NB4 (cell line): Measurements from ENCODE around the gene MTAP.
"Not testable (repeated sequence)": the region's sequence is repeated elsewhere in the genome, so short reads cannot be mapped to it uniquely, and the experiment has no call there.

ENCODE experiments used
- DNase-seq: peaks from one replicate; pipeline ENCODE4 v3.0.0; 2010; ENCODE audit warnings: low read depth
- H3K4me3 ChIP-seq: one replicate; pipeline ENCODE4 v1.5.1; 2011; ENCODE audit warnings: mild to moderate bottlenecking, low read depth, low read length, moderate library complexity
- MYC ChIP-seq: IDR thresholded peaks from 2 replicates; pipeline ENCODE4 v1.6.1; 2011; ENCODE audit warnings: low read depth, low read length
- POLR2A ChIP-seq: IDR thresholded peaks from 2 replicates; pipeline ENCODE4 v1.6.1; 2011; ENCODE audit warnings: mild to moderate bottlenecking; ENCODE audit not compliant: insufficient read length; ENCODE audit errors: extremely low read depth
- TF ChIP-seq, protein P1 (sequence below): IDR thresholded peaks from 2 replicates; pipeline ENCODE4 v1.6.1; 2011; ENCODE audit warnings: low read depth, low read length
- TF ChIP-seq, protein P2 (sequence below): IDR thresholded peaks from one replicate; pipeline ENCODE4 v1.5.1; 2012; ENCODE audit warnings: low read depth, low read length

Gene MTAP

DNA sequence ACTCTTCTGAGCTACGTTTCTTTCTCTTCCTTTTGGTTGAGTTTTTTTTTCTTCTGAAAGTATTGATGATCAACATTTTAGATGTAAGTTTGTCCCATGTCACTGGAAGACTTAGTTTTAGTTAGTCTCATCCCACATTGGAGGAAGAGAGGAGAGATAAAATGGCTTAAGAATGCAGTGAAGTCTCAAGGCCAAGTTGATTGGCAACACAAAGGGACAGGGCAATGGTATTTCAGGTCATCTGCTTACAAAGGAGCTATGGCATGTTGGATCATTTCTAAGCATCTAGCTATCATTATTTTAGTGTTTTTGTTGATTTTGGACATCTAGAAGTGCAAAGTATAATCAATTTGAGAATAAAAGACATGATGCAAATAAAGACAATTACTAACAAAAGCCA lies 133.2 kb downstream of the MTAP start:
- TF ChIP-seq POLR2A (no peak), MYC (no peak)
- TF ChIP-seq, protein P1, sequence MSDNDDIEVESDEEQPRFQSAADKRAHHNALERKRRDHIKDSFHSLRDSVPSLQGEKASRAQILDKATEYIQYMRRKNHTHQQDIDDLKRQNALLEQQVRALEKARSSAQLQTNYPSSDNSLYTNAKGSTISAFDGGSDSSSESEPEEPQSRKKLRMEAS: no peak
- TF ChIP-seq, protein P2, sequence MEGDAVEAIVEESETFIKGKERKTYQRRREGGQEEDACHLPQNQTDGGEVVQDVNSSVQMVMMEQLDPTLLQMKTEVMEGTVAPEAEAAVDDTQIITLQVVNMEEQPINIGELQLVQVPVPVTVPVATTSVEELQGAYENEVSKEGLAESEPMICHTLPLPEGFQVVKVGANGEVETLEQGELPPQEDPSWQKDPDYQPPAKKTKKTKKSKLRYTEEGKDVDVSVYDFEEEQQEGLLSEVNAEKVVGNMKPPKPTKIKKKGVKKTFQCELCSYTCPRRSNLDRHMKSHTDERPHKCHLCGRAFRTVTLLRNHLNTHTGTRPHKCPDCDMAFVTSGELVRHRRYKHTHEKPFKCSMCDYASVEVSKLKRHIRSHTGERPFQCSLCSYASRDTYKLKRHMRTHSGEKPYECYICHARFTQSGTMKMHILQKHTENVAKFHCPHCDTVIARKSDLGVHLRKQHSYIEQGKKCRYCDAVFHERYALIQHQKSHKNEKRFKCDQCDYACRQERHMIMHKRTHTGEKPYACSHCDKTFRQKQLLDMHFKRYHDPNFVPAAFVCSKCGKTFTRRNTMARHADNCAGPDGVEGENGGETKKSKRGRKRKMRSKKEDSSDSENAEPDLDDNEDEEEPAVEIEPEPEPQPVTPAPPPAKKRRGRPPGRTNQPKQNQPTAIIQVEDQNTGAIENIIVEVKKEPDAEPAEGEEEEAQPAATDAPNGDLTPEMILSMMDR: no peak
- DNase-seq: no peak
- H3K4me3 ChIP-seq: no peak overlapping the region

DNA sequence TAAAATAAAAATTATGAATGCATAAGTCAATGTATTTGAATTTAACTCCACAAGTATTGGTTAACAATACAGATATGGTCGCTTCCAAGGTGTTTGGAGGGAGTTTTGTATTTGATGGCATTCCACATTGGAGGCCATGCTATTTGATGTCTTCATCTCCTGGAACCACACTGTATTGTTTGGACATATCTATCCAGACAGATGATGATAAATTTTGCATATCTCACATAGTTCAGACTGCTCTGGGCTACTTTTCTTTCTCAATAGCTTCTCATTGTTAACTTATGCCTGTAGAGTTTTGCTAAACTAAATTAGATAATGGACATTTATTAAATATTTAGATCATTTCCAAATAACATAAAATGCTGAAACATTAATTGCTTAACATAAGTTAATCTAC lies 133.7 kb downstream of the MTAP start:
- H3K4me3 ChIP-seq: no peak overlapping the region
- TF ChIP-seq, protein P2: no peak
- TF ChIP-seq MYC (no peak), POLR2A (no peak)
- TF ChIP-seq, protein P1: no peak
- no peak for DNase-seq

DNA sequence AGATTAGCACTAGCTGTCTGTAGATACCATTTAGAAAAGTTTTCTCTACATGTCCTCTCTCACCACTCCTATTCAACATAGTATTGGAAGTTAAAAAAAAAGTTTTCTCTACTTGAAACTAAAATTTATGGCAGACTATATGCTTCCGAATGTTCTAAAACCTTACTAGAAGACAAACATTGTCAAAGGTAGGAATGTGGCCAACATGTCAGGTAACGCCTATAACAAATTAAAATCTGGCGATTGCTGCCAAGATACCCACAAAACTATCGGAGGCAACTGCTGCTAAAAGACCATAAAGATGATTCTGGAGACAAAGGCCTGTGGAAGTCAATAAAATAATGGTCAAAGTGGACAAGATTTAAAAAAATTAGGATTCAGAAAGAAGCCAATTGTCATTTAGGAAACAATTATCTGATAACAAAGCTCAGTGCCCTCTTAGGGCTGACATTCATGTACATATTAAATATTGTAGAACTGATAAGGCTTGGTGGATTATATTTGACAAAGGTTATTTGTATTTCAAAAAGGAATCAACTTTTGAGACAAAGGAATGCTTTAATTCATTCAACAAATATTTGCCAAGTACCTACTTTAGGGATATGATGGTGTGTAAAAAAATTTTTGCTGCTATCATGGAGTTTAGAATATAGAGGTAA lies 139.0 kb downstream of the MTAP start:
- H3K4me3 ChIP-seq: no peak overlapping the region
- no peak for DNase-seq
- no peak for TF ChIP-seq MYC

DNA sequence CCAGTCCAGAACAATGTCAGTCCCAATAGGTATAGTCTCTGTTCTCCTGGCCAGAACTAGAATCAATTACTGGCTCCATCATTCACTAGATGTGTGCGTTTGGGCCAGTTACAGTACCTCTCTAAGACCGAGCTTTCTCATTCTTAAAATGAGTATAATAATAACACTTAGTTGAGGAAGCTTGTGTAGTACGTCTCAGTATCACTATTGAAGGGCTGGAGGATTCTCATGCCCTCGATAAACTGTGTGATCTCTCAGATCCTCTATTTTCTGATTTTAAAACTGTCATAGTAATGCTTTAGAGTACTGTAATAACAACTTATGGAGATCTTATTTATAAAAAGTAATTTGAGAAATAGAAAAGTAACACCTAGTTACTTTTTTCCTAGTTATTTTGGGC lies 141.0 kb downstream of the MTAP start:
- no peak overlapping the region for H3K4me3 ChIP-seq
- no peak for TF ChIP-seq POLR2A
- TF ChIP-seq MYC: no peak
- TF ChIP-seq, protein P2: no peak
- TF ChIP-seq, protein P1: no peak

DNA sequence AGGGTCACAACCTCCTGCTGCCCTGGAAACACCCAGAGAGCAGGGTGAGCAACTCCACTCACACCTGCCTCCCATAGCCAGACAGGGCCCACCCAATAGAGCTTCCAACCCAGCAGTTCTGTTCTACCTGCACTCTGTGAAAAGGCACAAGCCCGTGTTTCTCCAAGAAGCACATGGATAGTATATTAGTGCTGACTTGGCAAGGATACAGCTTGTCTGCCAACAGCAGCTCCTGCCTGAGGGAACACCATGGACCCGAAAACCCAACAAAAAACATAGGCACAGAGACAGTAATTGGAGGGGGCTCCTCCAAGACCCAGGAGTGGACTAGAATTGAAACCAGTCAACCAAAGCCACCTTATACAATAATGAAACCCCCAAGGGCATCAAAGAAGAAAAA lies 143.2 kb downstream of the MTAP start:
- no peak for DNase-seq
- no peak for TF ChIP-seq POLR2A
- TF ChIP-seq MYC: no peak
- TF ChIP-seq, protein P2: no peak
- TF ChIP-seq, protein P1: no peak
- no peak overlapping the region for H3K4me3 ChIP-seq

More for the DNA sequence above, 141.0 kb downstream of the MTAP start:
- no peak for DNase-seq

DNA sequence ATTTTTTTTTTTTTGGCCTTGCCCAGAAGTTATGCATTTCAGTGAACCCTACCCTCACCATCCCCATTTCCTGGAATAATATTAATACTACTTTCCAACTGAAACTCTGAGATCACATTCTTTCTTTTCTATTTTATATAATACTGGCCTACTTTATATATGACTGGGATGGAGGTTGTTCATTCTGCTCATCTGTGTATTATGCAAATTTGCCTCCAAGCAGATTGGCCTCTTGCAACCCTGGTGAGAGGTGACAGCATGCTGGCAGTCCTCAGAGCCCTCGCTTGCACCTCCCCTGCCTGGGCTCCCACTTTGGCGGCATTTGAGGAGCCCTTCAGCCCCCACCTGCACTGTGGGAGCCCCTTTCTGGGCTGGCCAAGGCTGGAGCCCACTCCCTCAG lies 156.4 kb downstream of the MTAP start:
- no peak overlapping the region for H3K4me3 ChIP-seq
- DNase-seq: no peak
- no peak for TF ChIP-seq MYC
- TF ChIP-seq POLR2A: no peak
- TF ChIP-seq, protein P1: no peak
- TF ChIP-seq, protein P2: no peak

DNA sequence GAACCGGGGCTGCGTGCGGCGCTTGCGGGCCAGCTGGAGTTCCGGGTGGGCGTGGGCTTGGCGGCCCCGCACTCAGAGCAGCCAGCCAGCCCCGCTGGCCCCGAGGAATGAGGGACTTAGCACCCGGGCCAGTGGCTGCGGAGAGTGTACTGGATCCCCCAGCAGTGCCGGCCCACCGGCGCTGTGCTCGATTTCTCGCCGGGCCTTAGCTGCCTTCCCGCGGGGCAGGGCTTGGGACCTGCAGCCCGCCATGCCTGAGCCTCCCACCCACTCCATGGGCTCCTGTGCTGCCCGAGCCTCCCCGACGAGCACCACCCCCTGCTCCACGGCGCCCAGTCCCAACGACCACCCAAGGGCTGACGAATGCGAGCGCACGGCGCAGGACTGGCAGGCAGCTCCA lies 156.8 kb downstream of the MTAP start:
- DNase-seq, H3K4me3 ChIP-seq: not testable (repeated sequence)
